Esophagus squamous epithelium (tissue), 4 donors: Measurements from ENCODE around the gene APOBEC3C.

Experiments used
- POLR2A ChIP-seq, 4 donors: fragments of 450-650 bp; IDR thresholded peaks; one replicate each; pipeline ENCODE4 v1.6.1; 2017; ENCODE audit warnings: antibody characterized with exemption in 4 of 4, mild to moderate bottlenecking in 4 of 4, moderate library complexity in 3 of 4
- TF ChIP-seq, protein P1 (sequence below), 6 experiments: fragments of 450-650 bp in 4 of 6; fragments of 200-600 bp in 2 of 6; sonication (generic) in 2 of 6; IDR thresholded peaks; one replicate each; pipeline ENCODE4 v1.5.1; 2016 to 2019; ENCODE audit warnings: antibody characterized with exemption in 6 of 6, mild to moderate bottlenecking in 4 of 6, moderate library complexity in 4 of 6

DNA sequence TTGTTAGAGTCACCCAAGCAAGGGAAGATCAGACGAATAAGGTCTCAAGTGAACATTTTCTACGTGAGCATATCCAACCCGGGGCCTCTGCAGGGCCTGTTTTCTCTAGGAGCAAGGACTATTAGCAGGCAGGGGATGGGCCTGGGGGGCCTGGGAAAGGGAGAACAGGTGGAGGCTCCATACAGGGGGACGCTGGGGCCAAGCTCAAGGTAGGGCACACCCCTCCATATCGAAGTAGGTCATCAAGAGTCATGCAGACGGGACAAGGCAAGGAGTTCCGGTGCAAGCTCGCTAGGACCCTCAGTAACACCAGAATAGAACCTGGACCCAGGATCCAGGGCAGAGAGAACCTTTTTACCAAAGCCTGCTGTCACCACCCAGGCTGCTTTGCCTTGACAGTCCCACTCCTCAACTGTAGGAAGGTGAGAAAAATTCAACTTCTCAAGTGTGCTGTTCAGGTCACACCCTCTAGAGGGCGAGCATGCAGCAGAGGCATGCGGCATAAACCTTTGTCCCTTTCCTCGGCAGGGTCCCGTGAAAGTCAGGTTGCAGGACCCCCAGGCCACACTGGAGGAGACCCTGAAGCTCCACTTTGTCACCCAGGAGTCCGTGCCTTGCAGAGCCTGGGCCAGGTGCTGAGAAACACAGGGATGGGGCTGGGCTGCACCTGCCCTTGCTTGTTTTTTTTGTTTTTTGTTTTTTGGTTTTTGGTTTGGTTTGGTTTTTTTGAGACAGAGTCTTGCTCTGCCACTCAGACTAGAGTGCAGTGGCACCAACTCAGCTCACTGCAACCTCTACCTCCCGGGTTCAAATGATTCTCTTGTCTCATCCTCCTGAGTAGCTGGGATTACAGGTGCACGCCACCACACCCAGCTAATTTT is 40.5 kb upstream of the APOBEC3C start:
- TF ChIP-seq, protein P1, sequence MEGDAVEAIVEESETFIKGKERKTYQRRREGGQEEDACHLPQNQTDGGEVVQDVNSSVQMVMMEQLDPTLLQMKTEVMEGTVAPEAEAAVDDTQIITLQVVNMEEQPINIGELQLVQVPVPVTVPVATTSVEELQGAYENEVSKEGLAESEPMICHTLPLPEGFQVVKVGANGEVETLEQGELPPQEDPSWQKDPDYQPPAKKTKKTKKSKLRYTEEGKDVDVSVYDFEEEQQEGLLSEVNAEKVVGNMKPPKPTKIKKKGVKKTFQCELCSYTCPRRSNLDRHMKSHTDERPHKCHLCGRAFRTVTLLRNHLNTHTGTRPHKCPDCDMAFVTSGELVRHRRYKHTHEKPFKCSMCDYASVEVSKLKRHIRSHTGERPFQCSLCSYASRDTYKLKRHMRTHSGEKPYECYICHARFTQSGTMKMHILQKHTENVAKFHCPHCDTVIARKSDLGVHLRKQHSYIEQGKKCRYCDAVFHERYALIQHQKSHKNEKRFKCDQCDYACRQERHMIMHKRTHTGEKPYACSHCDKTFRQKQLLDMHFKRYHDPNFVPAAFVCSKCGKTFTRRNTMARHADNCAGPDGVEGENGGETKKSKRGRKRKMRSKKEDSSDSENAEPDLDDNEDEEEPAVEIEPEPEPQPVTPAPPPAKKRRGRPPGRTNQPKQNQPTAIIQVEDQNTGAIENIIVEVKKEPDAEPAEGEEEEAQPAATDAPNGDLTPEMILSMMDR (IDR thresholded peaks at IDR 0.05), result peak in 4 of 6 experiments; percentile 66 to 80 (median 76)
- TF ChIP-seq POLR2A (IDR thresholded peaks at IDR 0.05), result no peak
